Cardiac fibroblast (primary cell): ENCODE results near the gene LRAT.

ENCODE experiments used
- DNase-seq, 2 donors: peaks; one replicate each; pipeline versions ENCODE4 v3.0.0 to v3.0.0-alpha.2; 2010; ENCODE audit warnings: low read depth in 2 of 2
- H3K4me3 ChIP-seq, 2 donors: replicated peaks in 1 of 2; 1 replicate in 1 of 2; 2 replicates in 1 of 2; pipeline ENCODE4 v1.5.1; 2011; ENCODE audit warnings: low read depth in 2 of 2, low read length in 2 of 2, mild to moderate bottlenecking in 2 of 2, moderate library complexity in 1 of 2
- CTCF ChIP-seq: IDR thresholded peaks from one replicate; pipeline ENCODE4 v1.5.1; 2011; ENCODE audit warnings: low read depth, mild to moderate bottlenecking, low read length, inconsistent platforms

The LRAT gene

DNA sequence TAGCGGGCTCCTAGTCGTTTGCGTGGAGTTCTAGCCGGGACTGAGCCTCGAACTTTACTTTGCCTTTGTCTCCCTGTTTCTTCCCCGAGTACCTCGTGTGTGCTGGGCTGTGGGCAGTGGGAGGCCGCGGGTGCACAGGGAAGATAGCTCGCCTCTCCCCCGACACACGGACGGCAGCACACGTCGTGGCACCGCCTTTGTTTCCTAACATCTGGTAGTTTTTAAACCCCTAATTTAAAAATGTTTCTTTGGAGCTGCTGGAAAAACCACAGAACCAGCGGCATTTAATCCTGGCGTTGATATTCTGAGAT, 38.1 kb downstream of the LRAT start:
- DNase-seq, result no peak
- TF ChIP-seq CTCF, result no peak
- H3K4me3 ChIP-seq, result no peak overlapping the region
